CD4-positive, alpha-beta T cell (primary cell): ENCODE results near the gene MAST2. TPM values are rescaled to one million over a fixed set of nuclear protein-coding genes. Genes with fewer than 3 reads are reported as not detected.

Source experiments
- ATAC-seq: fragments of 200-7000 bp; cut with Tn5 transposase; one replicate; pipeline ENCODE4 v1.10.0; 2022; ENCODE audit warnings: mild to moderate bottlenecking; ENCODE audit not compliant: poor library complexity
- CTCF ChIA-PET: fragments of 350-600 bp; sonication (Branson Sonifier 250); formaldehyde crosslinking; loops from one replicate; lab custom pipeline; 2021; ENCODE audit warnings: antibody characterized with exemption, inconsistent platforms; lab: Charles Lee
- POLR2A ChIA-PET: fragments of 350-600 bp; sonication (Branson Sonifier 250); formaldehyde crosslinking; loops from one replicate; lab custom pipeline; 2021; ENCODE audit warnings: antibody characterized with exemption, inconsistent platforms; lab: Charles Lee
- DNase-seq, 14 experiments: peaks; one replicate each; pipeline ENCODE4 v3.0.0-alpha.2; 2013 to 2020; ENCODE audit warnings: mixed read lengths in 2 of 14
- H3K27ac ChIP-seq, 2 donors: one replicate each; pipeline versions ENCODE4 v1.5.1 to v1.7.0; 2013; ENCODE audit warnings: low read length in 2 of 2, low read depth in 1 of 2, mild to moderate bottlenecking in 1 of 2
- H3K27me3 ChIP-seq, 2 experiments: 1 replicate in 1 of 2; 2 replicates in 1 of 2; pipeline versions ENCODE4 v1.6.1 to v1.7.0; 2013; ENCODE audit warnings: low read length in 2 of 2, control low read depth in 1 of 2, mild to moderate bottlenecking in 1 of 2, moderate library complexity in 1 of 2; ENCODE audit not compliant: insufficient read depth in 2 of 2, control insufficient read depth in 1 of 2
- H3K36me3 ChIP-seq: one replicate; pipeline ENCODE4 v1.6.1; 2013; ENCODE audit warnings: low read length, control low read depth; ENCODE audit not compliant: insufficient read depth
- H3K4me1 ChIP-seq: one replicate; pipeline ENCODE4 v1.6.1; 2013; ENCODE audit warnings: low read length, control low read depth; ENCODE audit not compliant: insufficient read depth
- H3K4me3 ChIP-seq: one replicate; pipeline ENCODE4 v1.5.1; 2013; ENCODE audit warnings: mild to moderate bottlenecking, low read length, moderate library complexity
- H3K9me3 ChIP-seq, 2 experiments: 1 replicate in 1 of 2; 2 replicates in 1 of 2; pipeline versions ENCODE4 v1.6.1 to v1.7.0; 2013; ENCODE audit warnings: low read length in 2 of 2, mild to moderate bottlenecking in 2 of 2, control low read depth in 1 of 2, moderate library complexity in 1 of 2; ENCODE audit not compliant: control insufficient read depth in 1 of 2, insufficient read depth in 1 of 2
- H3K27ac Mint-ChIP-seq: one replicate; pipeline ENCODE4 v1.8.0; 2020; ENCODE audit warnings: mixed read lengths
- H3K27me3 Mint-ChIP-seq: one replicate; pipeline ENCODE4 v1.8.0; 2021; ENCODE audit warnings: mixed read lengths
- H3K36me3 Mint-ChIP-seq: one replicate; pipeline ENCODE4 v1.8.0; 2021; ENCODE audit warnings: low read depth, mixed read lengths
- H3K4me1 Mint-ChIP-seq: one replicate; pipeline ENCODE4 v1.8.0; 2021; ENCODE audit warnings: low read depth, mixed read lengths
- H3K4me3 Mint-ChIP-seq: one replicate; pipeline ENCODE4 v1.8.0; 2020; ENCODE audit warnings: mild to moderate bottlenecking, mixed read lengths
- H3K9me3 Mint-ChIP-seq: one replicate; pipeline ENCODE4 v1.8.0; 2020; ENCODE audit warnings: mixed read lengths
- CTCF ChIP-seq: fragments of 200-600 bp; IDR thresholded peaks from one replicate; pipeline ENCODE4 v1.8.0; 2022; ENCODE audit warnings: antibody characterized with exemption, mild to moderate bottlenecking
- intact Hi-C, 2 experiments: fragments of 100-400 bp; cut with DNase I in 1 of 2; cut with micrococcal nuclease in 1 of 2; formaldehyde crosslinking; loops; one replicate each; pipeline versions ENCODE4 v1.15.1 to v1.9.0; 2023 to 2025; cut with DNase I, micrococcal nuclease
- total RNA-seq, 174 experiments: library from RNA in 2 of 174; stranded (reverse) in 2 of 174; gene quantifications; one replicate each; pipeline ENCODE4 v1.2.3 and lab custom pipeline; 2021 to 2026

MAST2 gene
- total RNA-seq, 2 experiments from 2014 or later: 5.7 to 6.5 TPM

GRCh38 chr1:45922374-45922773 lies 119.0 kb downstream of the MAST2 start:
- H3K4me3 Mint-ChIP-seq: no peak overlapping the region
- DNase-seq (no peak), ATAC-seq (no peak)
- H3K4me1 Mint-ChIP-seq: no peaks in the 10 kb centered on the region
- no peak for TF ChIP-seq CTCF
- no peaks in the 10 kb centered on the region for H3K27me3 Mint-ChIP-seq
- ChIA-PET CTCF (no interaction called here), POLR2A (no interaction called here)
- H3K27ac Mint-ChIP-seq: no peak overlapping the region
- no peaks in the 10 kb centered on the region for H3K9me3 ChIP-seq
- no peaks in the 10 kb centered on the region for H3K36me3 Mint-ChIP-seq
- no peak overlapping the region for H3K4me3 ChIP-seq
- H3K4me1 ChIP-seq: no peaks in the 10 kb centered on the region
- no peaks in the 10 kb centered on the region for H3K36me3 ChIP-seq
- no peaks in the 10 kb centered on the region for H3K9me3 Mint-ChIP-seq
- intact Hi-C loops: no loop called here
- H3K27me3 ChIP-seq: no peaks in the 10 kb centered on the region
- H3K27ac ChIP-seq: no peak overlapping the region

GRCh38 chr1:45922813-45923212 lies 119.4 kb downstream of the MAST2 start:
- Mint-ChIP-seq H3K27me3 (no peaks in the 10 kb centered on the region), H3K27ac (no peak overlapping the region)

GRCh38 chr1:45923343-45923742 lies 119.9 kb downstream of the MAST2 start:
- no peaks in the 10 kb centered on the region for H3K9me3 Mint-ChIP-seq
- POLR2A ChIA-PET: no interaction called here
- no peak overlapping the region for H3K27ac ChIP-seq
- H3K27me3 Mint-ChIP-seq: no peaks in the 10 kb centered on the region
- intact Hi-C loops: no loop called here
- H3K4me3 Mint-ChIP-seq: no peak overlapping the region
- no peak overlapping the region for H3K4me3 ChIP-seq
- ATAC-seq (no peak), DNase-seq (no peak)
- H3K36me3 ChIP-seq: no peaks in the 10 kb centered on the region
- no peaks in the 10 kb centered on the region for H3K36me3 Mint-ChIP-seq
- no peaks in the 10 kb centered on the region for H3K9me3 ChIP-seq
- no peaks in the 10 kb centered on the region for H3K4me1 Mint-ChIP-seq
- no peak overlapping the region for H3K27ac Mint-ChIP-seq
- no peaks in the 10 kb centered on the region for H3K4me1 ChIP-seq
- TF ChIP-seq CTCF: no peak
- no peaks in the 10 kb centered on the region for H3K27me3 ChIP-seq
- CTCF ChIA-PET: no interaction called here

More at GRCh38 chr1:45922813-45923212, 119.4 kb downstream of the MAST2 start:
- no peak overlapping the region for H3K4me3 ChIP-seq
- H3K27me3 ChIP-seq: no peaks in the 10 kb centered on the region
- no peaks in the 10 kb centered on the region for H3K36me3 Mint-ChIP-seq
- no peaks in the 10 kb centered on the region for H3K9me3 Mint-ChIP-seq
- POLR2A ChIA-PET: no interaction called here
- TF ChIP-seq CTCF: no peak
- no peaks in the 10 kb centered on the region for H3K36me3 ChIP-seq
- no peak overlapping the region for H3K4me3 Mint-ChIP-seq
- DNase-seq (no peak), ATAC-seq (no peak)
- no peaks in the 10 kb centered on the region for H3K4me1 ChIP-seq
- no peaks in the 10 kb centered on the region for H3K9me3 ChIP-seq
- no peak overlapping the region for H3K27ac ChIP-seq
- no peaks in the 10 kb centered on the region for H3K4me1 Mint-ChIP-seq
- CTCF ChIA-PET: no interaction called here
- intact Hi-C loops: no loop called here
